HG03460 (cell line): ENCODE results near the gene TIMM8A.

ENCODE experiments used
- ATAC-seq: cut with Tn5 transposase; IDR thresholded peaks from one replicate; pipeline ENCODE4 v1.9.1; 2021; ENCODE audit not compliant: unreplicated experiment

Gene TIMM8A

DNA sequence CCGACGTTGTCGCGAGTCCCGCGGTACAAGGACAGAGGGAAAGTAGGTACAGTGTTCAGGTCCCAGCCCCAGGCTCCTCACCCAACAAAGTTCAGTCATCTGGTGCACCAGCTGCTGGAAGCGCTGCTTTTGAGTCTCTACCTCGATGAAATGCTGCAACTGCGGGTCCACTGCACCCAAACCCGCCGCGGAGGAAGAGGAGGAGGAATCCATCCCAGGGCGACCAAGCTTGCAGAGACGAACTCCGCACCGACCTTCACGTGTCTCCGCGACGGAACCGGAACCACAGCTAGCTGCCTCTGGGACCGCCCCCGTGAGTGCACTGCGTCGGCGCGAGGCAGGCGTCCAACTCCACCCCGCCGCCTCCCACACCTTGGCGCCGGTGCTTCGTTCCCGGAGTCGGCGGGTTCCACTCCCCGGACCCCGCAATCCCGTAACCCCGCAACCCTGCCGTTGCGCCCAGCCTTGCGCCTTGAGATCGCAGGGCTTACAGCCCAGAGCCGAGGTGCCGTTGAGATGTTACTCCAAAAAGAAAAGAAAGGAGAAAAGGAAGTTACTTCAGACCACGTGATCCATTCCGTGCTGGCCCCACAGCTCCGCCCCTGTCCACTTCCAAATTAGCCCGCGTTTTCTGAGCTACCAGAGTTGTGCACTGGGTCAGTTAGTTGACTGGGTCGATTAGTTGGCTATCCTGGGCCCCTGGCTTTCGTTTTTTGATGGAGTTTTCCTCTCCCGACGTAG is at the start of gene TIMM8A:
Gene TIMM8A (minus strand): TSS at position 291 of the 741 bp plus-strand sequence. CDS start 78 bp downstream, at position 213.
- ATAC-seq: peak; percentile 97

DNA sequence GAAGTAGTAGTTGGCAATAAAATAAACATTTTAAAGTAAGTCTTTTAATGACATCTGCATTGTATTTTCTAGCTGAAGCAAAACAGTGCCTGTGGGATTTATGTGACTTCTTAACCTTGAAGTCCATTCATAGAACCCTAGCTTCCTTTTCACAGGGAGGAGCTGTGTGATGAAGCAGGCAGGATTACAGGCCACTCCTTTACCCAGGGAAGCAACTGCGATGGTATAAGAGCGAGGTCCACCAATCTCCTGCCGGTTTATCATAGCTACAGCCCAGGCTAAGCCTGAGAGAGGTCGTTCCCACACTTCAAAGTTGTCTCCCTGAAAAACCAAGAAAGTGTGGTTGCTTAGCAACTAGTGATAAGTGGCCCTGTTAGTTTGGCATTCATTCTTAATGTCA is 49.2 kb upstream of the TIMM8A start:
- ATAC-seq: no peak

DNA sequence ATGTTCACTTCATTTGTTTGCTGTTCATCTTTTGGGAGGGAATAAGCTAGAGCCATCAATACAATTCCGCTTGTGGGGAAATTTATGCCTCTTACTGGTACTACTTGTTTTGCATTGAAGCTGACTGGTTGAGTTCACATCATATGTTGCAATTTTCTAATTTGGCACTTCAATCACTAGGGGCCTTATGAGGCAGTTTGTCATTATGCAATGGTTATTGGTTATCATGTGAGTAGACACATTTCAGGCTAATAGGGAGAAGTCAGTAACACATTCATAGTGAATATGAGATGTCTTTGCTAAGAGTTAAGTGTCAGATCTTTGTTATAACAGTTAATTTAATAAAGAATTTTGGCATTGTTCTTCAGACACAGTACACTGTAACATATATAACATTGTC is 47.2 kb upstream of the TIMM8A start:
- ATAC-seq: no peak

GRCh38 chrX:101394372-101394771 is 45.8 kb upstream of the TIMM8A start:
- no peak for ATAC-seq

DNA sequence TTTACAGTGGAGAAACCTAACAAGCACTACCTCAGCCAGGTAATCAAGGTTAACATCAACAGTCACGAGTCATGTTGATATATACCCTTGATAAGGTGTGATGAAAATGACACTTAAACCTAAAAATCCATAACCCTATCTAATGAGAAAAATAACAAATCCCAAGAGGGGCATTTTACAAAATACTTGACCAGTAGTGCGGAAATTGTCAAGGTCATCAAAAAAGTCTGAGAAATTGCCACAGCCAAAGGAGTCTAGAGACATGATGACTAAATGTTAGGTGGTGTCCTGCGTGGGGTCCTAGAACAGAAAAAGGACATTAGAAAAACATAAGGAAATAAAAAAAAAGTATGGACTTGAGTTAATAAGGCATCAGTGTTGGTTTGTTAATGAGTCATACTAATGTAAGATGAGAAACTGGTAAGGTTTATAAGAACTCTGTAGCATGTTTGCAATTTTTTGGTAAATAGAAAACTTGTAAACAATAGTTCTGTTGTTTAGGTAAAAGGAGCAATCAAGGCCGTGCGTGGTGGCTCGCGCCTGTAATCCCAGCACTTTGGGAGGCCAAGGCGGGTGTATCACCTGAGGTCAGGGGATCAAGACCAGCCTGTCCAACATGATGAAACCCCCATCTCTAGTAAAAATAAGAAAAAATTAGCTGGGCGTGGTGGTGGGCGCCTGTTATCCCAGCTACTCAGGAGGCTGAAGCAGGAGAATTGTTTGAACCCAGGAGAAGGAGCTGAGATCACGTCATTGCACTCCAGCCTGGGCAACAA is 45.2 kb upstream of the TIMM8A start:
- no peak for ATAC-seq

GRCh38 chrX:101391831-101392230 is 43.3 kb upstream of the TIMM8A start:
- ATAC-seq: no peak

DNA sequence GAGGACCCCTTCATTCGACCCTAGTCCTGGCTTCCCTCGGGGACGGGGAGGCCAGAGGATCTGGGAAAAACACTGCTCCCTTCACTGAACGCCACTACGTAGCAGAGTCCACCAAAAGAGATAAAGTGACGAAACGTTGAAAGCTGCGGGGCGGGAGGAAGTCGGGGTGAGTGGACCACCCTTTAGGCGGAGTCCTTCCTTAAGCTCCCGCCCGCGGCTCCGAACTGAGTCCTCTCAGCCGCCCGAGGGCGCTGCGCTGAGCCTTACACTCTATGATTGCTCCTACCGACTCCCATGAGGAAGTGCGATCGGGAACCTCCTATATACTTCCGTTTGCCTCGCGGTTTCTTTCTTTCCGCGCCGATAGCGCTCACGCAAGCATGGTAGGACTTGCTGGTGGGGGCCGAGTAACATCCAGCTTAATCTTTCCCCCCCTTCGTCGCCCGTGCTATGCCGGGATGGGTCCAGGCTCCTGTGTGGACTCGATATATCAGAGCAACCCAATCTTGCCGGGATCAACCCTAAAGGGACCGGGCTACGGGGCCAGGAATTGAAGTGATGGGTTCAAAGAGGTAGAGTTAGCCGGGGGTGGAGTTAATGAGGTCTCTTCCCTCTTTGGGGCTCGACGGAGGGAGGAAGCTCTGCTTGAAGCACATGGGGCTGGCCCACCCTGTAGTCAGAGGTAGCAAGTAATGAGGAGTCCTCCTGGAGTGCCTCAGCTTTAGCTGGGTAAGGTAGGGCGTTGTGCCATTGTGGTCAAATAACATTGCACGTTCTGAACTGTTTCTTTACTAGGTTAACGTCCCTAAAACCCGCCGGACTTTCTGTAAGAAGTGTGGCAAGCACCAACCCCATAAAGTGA is 42.4 kb upstream of the TIMM8A start, which contains the start of gene RPL36A:
Gene RPL36A (plus strand): TSS at position 348 of the 862 bp plus-strand sequence. CDS start 33 bp downstream, at position 381.
- peak; percentile 78 for ATAC-seq

DNA sequence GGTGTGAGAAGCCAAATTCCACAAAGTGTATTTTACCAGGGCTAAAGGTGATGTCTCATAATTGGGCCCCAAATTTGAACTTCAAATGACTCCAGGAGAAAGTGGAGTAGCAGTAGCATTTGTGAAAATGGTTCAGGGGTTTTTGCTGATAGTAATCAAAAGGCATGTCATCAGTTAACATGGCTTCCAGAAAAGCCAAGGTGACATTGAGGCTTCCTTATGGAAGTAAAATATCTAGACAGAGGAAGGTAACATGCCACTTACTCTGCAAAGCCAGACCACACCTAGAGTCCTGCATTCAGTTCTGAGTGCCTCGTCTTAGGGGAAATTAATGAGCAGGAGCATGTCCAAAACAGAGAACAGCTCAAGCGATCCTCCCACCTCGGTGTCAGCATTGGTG is 40.1 kb upstream of the TIMM8A start:
- no peak for ATAC-seq

- ATAC-seq: no peak
These were observed 38.0 kb upstream of the TIMM8A start for GRCh38 chrX:101386542-101386885.

GRCh38 chrX:101385795-101386541 is 37.4 kb upstream of the TIMM8A start, which contains the start of gene BTK:
Gene BTK (minus strand): TSS chrX:101386191. CDS start chrX:101375284, 10,907 bp downstream.
- ATAC-seq: peak; percentile 61

DNA sequence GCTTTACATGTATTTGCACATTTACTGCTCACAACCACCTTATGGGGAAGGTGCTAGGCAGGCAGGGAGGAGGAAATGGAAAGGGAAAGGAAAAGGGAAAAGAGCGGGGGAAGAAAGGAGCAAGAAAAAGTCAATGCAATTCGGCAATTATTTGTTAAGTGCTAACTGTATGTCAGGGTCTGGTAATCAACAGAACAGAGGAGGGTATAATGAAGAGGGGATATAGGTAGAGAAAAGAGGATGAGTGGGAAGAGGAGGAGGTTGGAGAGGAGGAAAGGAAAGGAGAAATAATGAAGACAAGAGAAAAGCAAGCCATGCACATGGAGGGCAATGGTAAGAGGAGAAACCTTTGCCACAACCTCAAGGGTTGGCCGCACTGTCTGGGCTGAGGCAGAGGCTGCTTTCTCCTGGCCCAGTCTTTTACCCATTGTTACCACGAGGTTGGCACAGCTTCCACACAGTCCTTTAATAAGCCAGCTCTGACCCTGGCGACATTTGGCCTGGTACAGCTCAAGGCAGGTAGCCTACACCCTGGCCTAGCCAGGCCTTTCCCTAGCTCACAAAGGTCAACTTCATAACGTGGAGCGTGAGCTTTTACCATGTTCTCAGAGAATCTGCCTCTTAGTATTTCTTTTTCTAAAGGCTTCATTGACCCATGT is 36.6 kb upstream of the TIMM8A start:
- no peak for ATAC-seq

- ATAC-seq: peak; percentile 68
These were observed 35.2 kb upstream of the TIMM8A start for GRCh38 chrX:101383679-101384205.

DNA sequence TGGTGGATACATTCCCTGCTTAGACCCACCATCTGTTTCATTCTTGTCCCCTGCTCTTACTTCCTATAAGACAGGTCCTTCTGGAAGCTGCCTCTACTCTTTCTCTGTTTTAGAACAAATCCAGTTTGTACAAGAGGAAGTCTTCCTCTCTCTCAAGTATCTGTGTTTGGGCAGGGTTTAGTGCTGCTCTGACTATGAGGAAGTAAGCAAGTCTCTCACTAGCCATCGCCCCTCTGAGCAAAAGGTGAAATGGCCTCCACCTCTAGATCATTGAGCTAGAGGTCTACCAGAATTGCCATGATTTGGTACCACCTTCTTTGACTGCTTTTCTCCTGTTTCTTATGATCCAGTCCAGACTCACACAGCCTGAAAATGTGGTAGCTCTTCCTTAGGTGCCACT is 29.0 kb upstream of the TIMM8A start:
- ATAC-seq: no peak

- peak; percentile 77 for ATAC-seq
These were observed 22.5 kb upstream of the TIMM8A start for GRCh38 chrX:101370888-101371504.

- ATAC-seq: no peak
These were observed 21.1 kb upstream of the TIMM8A start for GRCh38 chrX:101369687-101370086.

DNA sequence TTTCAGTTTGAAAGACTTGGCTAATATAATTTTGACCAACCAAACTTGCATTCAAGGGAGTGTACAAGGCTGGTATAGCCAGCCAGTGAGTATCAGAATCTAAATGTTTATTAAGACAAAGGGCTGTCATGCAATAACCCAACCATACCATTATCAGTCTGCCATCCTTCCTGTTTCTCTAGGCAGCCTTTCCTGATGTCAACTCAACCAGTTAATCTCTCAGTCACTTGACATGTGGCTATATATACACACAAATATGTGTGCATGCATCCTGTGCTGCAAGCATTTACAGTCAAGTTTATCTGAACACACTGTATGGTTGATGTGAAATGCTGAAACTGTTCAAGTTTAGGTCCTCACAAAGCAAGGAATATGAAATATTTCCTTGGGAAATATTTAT is 20.3 kb upstream of the TIMM8A start:
- no peak for ATAC-seq

- ATAC-seq: no peak
These were observed 16.8 kb upstream of the TIMM8A start for GRCh38 chrX:101365301-101365795.

GRCh38 chrX:101362757-101363156 is 14.2 kb upstream of the TIMM8A start:
- no peak for ATAC-seq

DNA sequence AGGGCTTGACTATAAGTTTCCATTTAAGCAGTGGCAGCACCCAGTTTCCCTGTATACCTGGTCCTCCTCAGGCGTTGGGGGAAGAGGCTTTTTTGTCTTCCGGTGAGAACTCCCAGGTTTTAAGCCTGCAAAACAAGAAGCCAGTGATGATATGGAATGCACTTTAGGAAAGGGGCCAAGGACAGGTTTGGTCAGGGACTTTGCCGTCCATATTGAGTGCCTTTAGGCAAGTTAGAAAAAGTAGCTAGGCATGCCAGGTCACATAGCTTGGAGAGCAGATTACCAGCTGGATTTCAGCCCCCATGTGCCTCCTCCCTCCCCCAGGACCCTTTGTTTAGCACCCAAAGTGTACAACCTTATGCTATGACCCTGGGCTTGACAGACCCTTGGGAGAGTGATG is 13.6 kb upstream of the TIMM8A start:
- no peak for ATAC-seq
